ENCODE measurements around the gene WSCD1. TPM values are rescaled to one million over a fixed set of nuclear protein-coding genes. Genes with fewer than 3 reads are reported as not detected.

The WSCD1 gene
- polyA plus RNA-seq, 1 donor (not counting 4 experiments of a cell fraction or from before 2014, with no cell fraction given) = not detected

DNA sequence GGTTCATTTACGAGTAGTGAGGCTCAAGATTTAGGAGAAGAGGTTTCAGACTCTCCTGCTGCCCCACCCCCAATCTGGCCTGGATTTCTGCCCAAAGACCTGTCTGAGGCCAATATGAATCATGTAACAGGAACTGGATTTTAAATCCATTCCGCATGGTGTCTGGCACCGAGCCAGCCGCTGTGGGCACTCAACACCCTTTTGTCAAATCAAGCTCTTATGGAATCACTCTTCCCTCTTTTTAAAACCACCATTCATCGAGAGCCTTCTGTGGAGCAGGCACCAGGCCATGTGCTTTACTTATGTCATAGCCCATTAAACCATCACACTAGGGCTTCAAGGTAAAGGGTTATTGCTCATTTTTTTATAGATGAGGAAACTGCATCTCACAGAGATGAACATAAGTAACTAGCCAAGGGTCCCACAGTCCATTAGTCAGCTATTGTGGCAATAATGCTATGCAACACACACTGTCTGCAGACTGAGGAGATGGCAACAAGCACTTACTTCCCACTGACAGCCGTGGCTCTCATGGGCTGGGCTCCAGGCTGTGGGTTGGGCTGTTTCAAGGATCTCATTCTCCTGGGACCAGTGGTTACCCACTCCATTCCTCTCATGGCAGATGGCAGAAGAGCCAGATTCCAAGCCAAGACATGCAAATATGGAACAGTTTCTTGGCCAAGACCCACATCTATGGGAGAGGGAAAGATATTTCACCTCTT is 93.6 kb downstream of the WSCD1 start:
- no peak for DNase-seq (ENCODE audit: low read depth, low spot score)
- H3K4me2 ChIP-seq (ENCODE audit: control insufficient read depth, extremely low read depth, insufficient read depth, low read depth, low read length) = no peak overlapping the region
- no peaks in the 10 kb centered on the region for H3K79me2 ChIP-seq (ENCODE audit: control insufficient read depth, insufficient read depth, low read length)
- H3K4me1 ChIP-seq (ENCODE audit: control insufficient read depth, extremely low read depth, insufficient read depth, low read length) = no peaks in the 10 kb centered on the region
- H4K20me1 ChIP-seq (ENCODE audit: control insufficient read depth, extremely low read depth, insufficient read depth, low read length) = no peaks in the 10 kb centered on the region
- H3K9me3 ChIP-seq (ENCODE audit: control insufficient read depth, low read depth, low read length) = no peaks in the 10 kb centered on the region
- TF ChIP-seq EZH2 (IDR thresholded peaks at IDR 0.05; ENCODE audit: low read length) = no peak
- TF ChIP-seq, protein P1, sequence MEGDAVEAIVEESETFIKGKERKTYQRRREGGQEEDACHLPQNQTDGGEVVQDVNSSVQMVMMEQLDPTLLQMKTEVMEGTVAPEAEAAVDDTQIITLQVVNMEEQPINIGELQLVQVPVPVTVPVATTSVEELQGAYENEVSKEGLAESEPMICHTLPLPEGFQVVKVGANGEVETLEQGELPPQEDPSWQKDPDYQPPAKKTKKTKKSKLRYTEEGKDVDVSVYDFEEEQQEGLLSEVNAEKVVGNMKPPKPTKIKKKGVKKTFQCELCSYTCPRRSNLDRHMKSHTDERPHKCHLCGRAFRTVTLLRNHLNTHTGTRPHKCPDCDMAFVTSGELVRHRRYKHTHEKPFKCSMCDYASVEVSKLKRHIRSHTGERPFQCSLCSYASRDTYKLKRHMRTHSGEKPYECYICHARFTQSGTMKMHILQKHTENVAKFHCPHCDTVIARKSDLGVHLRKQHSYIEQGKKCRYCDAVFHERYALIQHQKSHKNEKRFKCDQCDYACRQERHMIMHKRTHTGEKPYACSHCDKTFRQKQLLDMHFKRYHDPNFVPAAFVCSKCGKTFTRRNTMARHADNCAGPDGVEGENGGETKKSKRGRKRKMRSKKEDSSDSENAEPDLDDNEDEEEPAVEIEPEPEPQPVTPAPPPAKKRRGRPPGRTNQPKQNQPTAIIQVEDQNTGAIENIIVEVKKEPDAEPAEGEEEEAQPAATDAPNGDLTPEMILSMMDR (optimal IDR thresholded peaks at IDR 0.05 in 1 of 3, IDR thresholded peaks at IDR 0.05 in 1 of 3, conservative IDR thresholded peaks at IDR 0.05 in 1 of 3; ENCODE audit: extremely low read depth in 1 of 3, insufficient read depth in 2 of 3, low read length in 3 of 3) = no peak
- no peak for FAIRE-seq
- no peak overlapping the region for H3K4me3 ChIP-seq (ENCODE audit: control insufficient read depth in 2 of 3, extremely low read depth in 1 of 3, insufficient read depth in 2 of 3, low read depth in 1 of 3, low read length in 3 of 3)
- H3K36me3 ChIP-seq (ENCODE audit: control insufficient read depth in 2 of 2, extremely low read depth in 1 of 2, insufficient read depth in 2 of 2, low read length in 2 of 2) = no peaks in the 10 kb centered on the region
- no peak overlapping the region for H3K9ac ChIP-seq (ENCODE audit: control insufficient read depth, extremely low read depth, insufficient read depth, low read length)
- H3K9me1 ChIP-seq (ENCODE audit: control insufficient read depth, extremely low read depth, insufficient read depth, low read length) = no peaks in the 10 kb centered on the region
- H3K27me3 ChIP-seq (ENCODE audit: control insufficient read depth, extremely low read depth, insufficient read depth, low read length) = peaks cover 7% of the 10 kb centered on the region
- dilution Hi-C loops (cut with MboI; ENCODE audit: extremely low pct_ligation_motif_present, low sequenced_read_pairs) = no loop called here
- no peak overlapping the region for H2AFZ ChIP-seq (ENCODE audit: control insufficient read depth, low read length)
- H3K27ac ChIP-seq (ENCODE audit: control insufficient read depth, insufficient read depth, low read length) = no peak overlapping the region

GRCh38 chr17:6164996-6165395 is 94.8 kb downstream of the WSCD1 start:
- TF ChIP-seq EZH2 (IDR thresholded peaks at IDR 0.05; ENCODE audit: low read length) = no peak
- TF ChIP-seq, protein P1 (optimal IDR thresholded peaks at IDR 0.05 in 1 of 3, IDR thresholded peaks at IDR 0.05 in 1 of 3, conservative IDR thresholded peaks at IDR 0.05 in 1 of 3; ENCODE audit: extremely low read depth in 1 of 3, insufficient read depth in 2 of 3, low read length in 3 of 3) = no peak
- no peak overlapping the region for H2AFZ ChIP-seq (ENCODE audit: control insufficient read depth, low read length)

More at GRCh38 chr17:6164996-6165395, 94.8 kb downstream of the WSCD1 start:
- DNase-seq (ENCODE audit: low read depth, low spot score) (no peak), FAIRE-seq (no peak)
- Histone ChIP-seq H4K20me1 (ENCODE audit: control insufficient read depth, extremely low read depth, insufficient read depth, low read length) (no peaks in the 10 kb centered on the region), H3K9ac (ENCODE audit: control insufficient read depth, extremely low read depth, insufficient read depth, low read length) (no peak overlapping the region), H3K27me3 (ENCODE audit: control insufficient read depth, extremely low read depth, insufficient read depth, low read length) (peaks cover 3% of the 10 kb centered on the region), H3K4me3 (ENCODE audit: control insufficient read depth in 2 of 3, extremely low read depth in 1 of 3, insufficient read depth in 2 of 3, low read depth in 1 of 3, low read length in 3 of 3) (no peak overlapping the region), H3K4me2 (ENCODE audit: control insufficient read depth, extremely low read depth, insufficient read depth, low read depth, low read length) (no peak overlapping the region), H3K4me1 (ENCODE audit: control insufficient read depth, extremely low read depth, insufficient read depth, low read length) (no peaks in the 10 kb centered on the region), H3K9me1 (ENCODE audit: control insufficient read depth, extremely low read depth, insufficient read depth, low read length) (no peaks in the 10 kb centered on the region), H3K36me3 (ENCODE audit: control insufficient read depth in 2 of 2, extremely low read depth in 1 of 2, insufficient read depth in 2 of 2, low read length in 2 of 2) (no peaks in the 10 kb centered on the region), H3K79me2 (ENCODE audit: control insufficient read depth, insufficient read depth, low read length) (no peaks in the 10 kb centered on the region), H3K9me3 (ENCODE audit: control insufficient read depth, low read depth, low read length) (no peaks in the 10 kb centered on the region), H3K27ac (ENCODE audit: control insufficient read depth, insufficient read depth, low read length) (no peak overlapping the region)
- dilution Hi-C loops (cut with MboI; ENCODE audit: extremely low pct_ligation_motif_present, low sequenced_read_pairs) = no loop called here
